GM23338 (cell line): ENCODE data around the gene NXN. TPM values are rescaled to one million over a fixed set of nuclear protein-coding genes. Genes with fewer than 3 reads are reported as not detected.
"Not testable (repeated sequence)": the region's sequence is repeated elsewhere in the genome, so short reads cannot be mapped to it uniquely, and the experiment has no call there.

Experiments
- ATAC-seq: fragments of 200-7000 bp; cut with Tn5 transposase; 3 replicates; pipeline ENCODE4 v1.9.1; 2020
- DNase-seq: peaks from one replicate; pipeline ENCODE4 v3.0.0-alpha.2; 2015; ENCODE audit warnings: low spot score
- H2AFZ ChIP-seq: fragments of 200-600 bp; sonication (generic); 2 replicates; pipeline ENCODE4 v1.8.0; 2016; ENCODE audit warnings: antibody characterized with exemption, mild to moderate bottlenecking, moderate library complexity
- H3F3A ChIP-seq: fragments of 200-600 bp; sonication (generic); replicated peaks from 2 replicates; pipeline ENCODE4 v1.8.0; 2017; ENCODE audit warnings: antibody characterized with exemption, mixed run types, low read depth
- H3K27ac ChIP-seq: fragments of 200-600 bp; sonication (generic); 2 replicates; pipeline ENCODE4 v1.6.1; 2016; ENCODE audit warnings: low read depth
- H3K27me3 ChIP-seq: fragments of 200-600 bp; sonication (generic); 2 replicates; pipeline ENCODE4 v1.8.0; 2016; ENCODE audit warnings: mild to moderate bottlenecking, mixed run types, moderate library complexity; ENCODE audit not compliant: insufficient read depth
- H3K36me3 ChIP-seq: fragments of 200-600 bp; sonication (generic); 2 replicates; pipeline ENCODE4 v1.8.0; 2016; ENCODE audit warnings: mild to moderate bottlenecking; ENCODE audit not compliant: insufficient read depth
- H3K4me1 ChIP-seq: fragments of 200-600 bp; sonication (generic); 2 replicates; pipeline ENCODE4 v1.8.0; 2016; ENCODE audit warnings: mild to moderate bottlenecking, moderate library complexity; ENCODE audit not compliant: insufficient read depth
- H3K4me2 ChIP-seq: fragments of 200-600 bp; sonication (generic); 2 replicates; pipeline ENCODE4 v1.7.1; 2017; ENCODE audit warnings: mixed run types
- H3K4me3 ChIP-seq: fragments of 200-600 bp; sonication (generic); 2 replicates; pipeline ENCODE4 v1.6.1; 2016; ENCODE audit warnings: mixed run types
- H3K79me2 ChIP-seq: fragments of 200-600 bp; sonication (generic); replicated peaks from 2 replicates; pipeline ENCODE4 v1.8.0; 2017; ENCODE audit warnings: mild to moderate bottlenecking; ENCODE audit not compliant: insufficient read depth
- H3K9me2 ChIP-seq: fragments of 200-600 bp; sonication (generic); 2 replicates; pipeline ENCODE4 v1.8.0; 2017; ENCODE audit not compliant: insufficient read depth
- H4K20me1 ChIP-seq: fragments of 200-600 bp; sonication (generic); replicated peaks from 2 replicates; pipeline ENCODE4 v1.8.0; 2017; ENCODE audit warnings: mild to moderate bottlenecking; ENCODE audit not compliant: insufficient read depth
- H3K27ac Mint-ChIP-seq: 2 replicates; pipeline ENCODE4 v1.8.0; 2020; ENCODE audit warnings: inconsistent platforms, mild to moderate bottlenecking, moderate library complexity, mixed read lengths
- H3K27me3 Mint-ChIP-seq: 3 replicates; pipeline ENCODE4 v1.8.0; 2022; ENCODE audit warnings: low read depth, mild to moderate bottlenecking, moderate library complexity, mixed read lengths, inconsistent platforms; ENCODE audit not compliant: insufficient read depth, poor library complexity
- H3K36me3 Mint-ChIP-seq: 3 replicates; pipeline ENCODE4 v1.8.0; 2021; ENCODE audit warnings: low read depth, mild to moderate bottlenecking, inconsistent platforms, moderate library complexity, mixed read lengths
- H3K4me1 Mint-ChIP-seq: 3 replicates; pipeline ENCODE4 v1.8.0; 2020; ENCODE audit warnings: mild to moderate bottlenecking, inconsistent platforms, mixed read lengths
- H3K4me3 Mint-ChIP-seq: 3 replicates; pipeline ENCODE4 v1.8.0; 2021; ENCODE audit warnings: moderate library complexity, mild to moderate bottlenecking, inconsistent platforms, mixed read lengths
- H3K9me3 Mint-ChIP-seq: 3 replicates; pipeline ENCODE4 v1.8.0; 2020; ENCODE audit warnings: moderate library complexity, mild to moderate bottlenecking, inconsistent platforms, mixed read lengths
- CREB1 ChIP-seq: fragments of 250-450 bp; sonication (Bioruptor Pico); IDR thresholded peaks from 2 replicates; pipeline ENCODE4 v1.5.0; 2020; ENCODE audit warnings: low read depth, mild to moderate bottlenecking, moderate library complexity
- CTCF ChIP-seq, 2 experiments: fragments of 200-600 bp in 1 of 2; sonication (generic) in 1 of 2; conservative IDR thresholded peaks; 2 replicates each; pipeline versions ENCODE4 v1.5.1 to v1.6.1; 2016 to 2017; ENCODE audit warnings: antibody characterized with exemption in 2 of 2, low read depth in 2 of 2, mild to moderate bottlenecking in 2 of 2, moderate library complexity in 1 of 2
- JUNB ChIP-seq: IDR thresholded peaks from one replicate; pipeline ENCODE4 v1.6.1; 2016; ENCODE audit warnings: antibody characterized with exemption; ENCODE audit not compliant: unreplicated experiment
- NANOG ChIP-seq: IDR thresholded peaks from 2 replicates; pipeline ENCODE4 v1.6.1; 2016; ENCODE audit warnings: antibody characterized with exemption, borderline replicate concordance
- POLR2AphosphoS5 ChIP-seq: IDR thresholded peaks from 2 replicates; pipeline ENCODE4 v1.6.1; 2016; ENCODE audit warnings: antibody characterized with exemption, low read depth
- STAT1 ChIP-seq: IDR thresholded peaks from one replicate; pipeline ENCODE4 v1.6.1; 2016; ENCODE audit warnings: antibody characterized with exemption; ENCODE audit not compliant: unreplicated experiment
- ZNF331 ChIP-seq: fragments of 250-450 bp; sonication (Bioruptor Pico); IDR thresholded peaks from 2 replicates; pipeline ENCODE4 v1.5.0; 2020; ENCODE audit warnings: low read depth, mild to moderate bottlenecking, moderate library complexity
- polyA plus RNA-seq: library from polyadenylated mRNA; unstranded; fragments of >200 nt; fragmentation: Nextera tagmentation; extraction: Ambion mirVana; gene quantifications from 2 replicates; pipeline ENCODE4 v1.2.1, GENCODE V29; 2016
- total RNA-seq: library from RNA; depleted of rRNA; stranded (reverse); fragments of >200 nt; shearing (Covaris generic); gene quantifications from 2 replicates; pipeline ENCODE4 v1.2.3, GENCODE V29; 2014
- TF ChIP-seq, protein P1 (sequence below): fragments of 250-450 bp; sonication (Bioruptor Pico); IDR thresholded peaks from 2 replicates; pipeline ENCODE4 v1.5.0; 2020; ENCODE audit warnings: mild to moderate bottlenecking, moderate library complexity

NXN gene
- total and polyA plus RNA-seq, 2 experiments from 2014 or later: 31.8 to 105 TPM

GRCh38 chr17:996554-997344, 17.2 kb upstream of the NXN start, which contains the start of gene TIMM22 (continued):
- TF ChIP-seq, protein P1, sequence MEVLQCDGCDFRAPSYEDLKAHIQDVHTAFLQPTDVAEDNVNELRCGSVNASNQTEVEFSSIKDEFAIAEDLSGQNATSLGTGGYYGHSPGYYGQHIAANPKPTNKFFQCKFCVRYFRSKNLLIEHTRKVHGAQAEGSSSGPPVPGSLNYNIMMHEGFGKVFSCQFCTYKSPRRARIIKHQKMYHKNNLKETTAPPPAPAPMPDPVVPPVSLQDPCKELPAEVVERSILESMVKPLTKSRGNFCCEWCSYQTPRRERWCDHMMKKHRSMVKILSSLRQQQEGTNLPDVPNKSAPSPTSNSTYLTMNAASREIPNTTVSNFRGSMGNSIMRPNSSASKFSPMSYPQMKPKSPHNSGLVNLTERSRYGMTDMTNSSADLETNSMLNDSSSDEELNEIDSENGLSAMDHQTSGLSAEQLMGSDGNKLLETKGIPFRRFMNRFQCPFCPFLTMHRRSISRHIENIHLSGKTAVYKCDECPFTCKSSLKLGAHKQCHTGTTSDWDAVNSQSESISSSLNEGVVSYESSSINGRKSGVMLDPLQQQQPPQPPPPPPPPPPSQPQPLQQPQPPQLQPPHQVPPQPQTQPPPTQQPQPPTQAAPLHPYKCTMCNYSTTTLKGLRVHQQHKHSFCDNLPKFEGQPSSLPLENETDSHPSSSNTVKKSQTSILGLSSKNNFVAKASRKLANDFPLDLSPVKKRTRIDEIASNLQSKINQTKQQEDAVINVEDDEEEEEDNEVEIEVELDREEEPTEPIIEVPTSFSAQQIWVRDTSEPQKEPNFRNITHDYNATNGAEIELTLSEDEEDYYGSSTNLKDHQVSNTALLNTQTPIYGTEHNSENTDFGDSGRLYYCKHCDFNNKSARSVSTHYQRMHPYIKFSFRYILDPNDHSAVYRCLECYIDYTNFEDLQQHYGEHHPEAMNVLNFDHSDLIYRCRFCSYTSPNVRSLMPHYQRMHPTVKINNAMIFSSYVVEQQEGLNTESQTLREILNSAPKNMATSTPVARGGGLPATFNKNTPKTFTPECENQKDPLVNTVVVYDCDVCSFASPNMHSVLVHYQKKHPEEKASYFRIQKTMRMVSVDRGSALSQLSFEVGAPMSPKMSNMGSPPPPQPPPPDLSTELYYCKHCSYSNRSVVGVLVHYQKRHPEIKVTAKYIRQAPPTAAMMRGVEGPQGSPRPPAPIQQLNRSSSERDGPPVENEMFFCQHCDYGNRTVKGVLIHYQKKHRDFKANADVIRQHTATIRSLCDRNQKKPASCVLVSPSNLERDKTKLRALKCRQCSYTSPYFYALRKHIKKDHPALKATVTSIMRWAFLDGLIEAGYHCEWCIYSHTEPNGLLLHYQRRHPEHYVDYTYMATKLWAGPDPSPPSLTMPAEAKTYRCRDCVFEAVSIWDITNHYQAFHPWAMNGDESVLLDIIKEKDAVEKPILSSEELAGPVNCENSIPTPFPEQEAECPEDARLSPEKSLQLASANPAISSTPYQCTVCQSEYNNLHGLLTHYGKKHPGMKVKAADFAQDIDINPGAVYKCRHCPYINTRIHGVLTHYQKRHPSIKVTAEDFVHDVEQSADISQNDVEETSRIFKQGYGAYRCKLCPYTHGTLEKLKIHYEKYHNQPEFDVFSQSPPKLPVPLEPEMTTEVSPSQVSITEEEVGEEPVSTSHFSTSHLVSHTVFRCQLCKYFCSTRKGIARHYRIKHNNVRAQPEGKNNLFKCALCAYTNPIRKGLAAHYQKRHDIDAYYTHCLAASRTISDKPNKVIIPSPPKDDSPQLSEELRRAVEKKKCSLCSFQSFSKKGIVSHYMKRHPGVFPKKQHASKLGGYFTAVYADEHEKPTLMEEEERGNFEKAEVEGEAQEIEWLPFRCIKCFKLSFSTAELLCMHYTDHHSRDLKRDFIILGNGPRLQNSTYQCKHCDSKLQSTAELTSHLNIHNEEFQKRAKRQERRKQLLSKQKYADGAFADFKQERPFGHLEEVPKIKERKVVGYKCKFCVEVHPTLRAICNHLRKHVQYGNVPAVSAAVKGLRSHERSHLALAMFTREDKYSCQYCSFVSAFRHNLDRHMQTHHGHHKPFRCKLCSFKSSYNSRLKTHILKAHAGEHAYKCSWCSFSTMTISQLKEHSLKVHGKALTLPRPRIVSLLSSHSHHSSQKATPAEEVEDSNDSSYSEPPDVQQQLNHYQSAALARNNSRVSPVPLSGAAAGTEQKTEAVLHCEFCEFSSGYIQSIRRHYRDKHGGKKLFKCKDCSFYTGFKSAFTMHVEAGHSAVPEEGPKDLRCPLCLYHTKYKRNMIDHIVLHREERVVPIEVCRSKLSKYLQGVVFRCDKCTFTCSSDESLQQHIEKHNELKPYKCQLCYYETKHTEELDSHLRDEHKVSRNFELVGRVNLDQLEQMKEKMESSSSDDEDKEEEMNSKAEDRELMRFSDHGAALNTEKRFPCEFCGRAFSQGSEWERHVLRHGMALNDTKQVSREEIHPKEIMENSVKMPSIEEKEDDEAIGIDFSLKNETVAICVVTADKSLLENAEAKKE: no peak
- TF ChIP-seq CREB1 (CRISPR knock-in tag): peak; percentile 94

DNA sequence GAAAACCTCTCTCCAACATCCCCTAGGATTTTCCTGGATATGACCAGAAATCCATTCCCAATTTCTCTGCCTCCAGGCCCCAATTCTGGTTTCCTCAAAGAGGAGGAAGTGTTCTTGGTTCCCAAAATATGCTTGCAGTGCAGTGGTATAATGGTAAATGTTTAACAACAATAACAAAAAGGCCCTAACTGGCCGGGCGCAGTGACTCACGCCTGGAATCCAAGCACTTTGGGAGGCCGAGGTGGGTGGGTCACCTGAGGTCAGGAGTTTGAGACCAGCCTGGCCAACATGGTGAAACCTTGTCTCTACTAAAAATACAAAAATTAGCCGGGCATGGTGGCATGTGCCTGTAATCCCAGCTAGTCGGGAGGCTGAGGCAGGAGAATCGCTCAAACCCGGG, 15.7 kb upstream of the NXN start:
- H3K27ac Mint-ChIP-seq, H3K4me1 ChIP-seq, ATAC-seq, H3K4me3 Mint-ChIP-seq, H4K20me1 ChIP-seq, H2AFZ ChIP-seq, H3K27me3 Mint-ChIP-seq, H3F3A ChIP-seq, H3K27ac ChIP-seq, H3K9me2 ChIP-seq, H3K4me2 ChIP-seq, H3K4me3 ChIP-seq, H3K36me3 ChIP-seq, DNase-seq, H3K27me3 ChIP-seq, H3K4me1 Mint-ChIP-seq: not testable (repeated sequence)
- peaks cover 30% of the 10 kb centered on the region for H3K9me3 Mint-ChIP-seq
- peaks cover 15% of the 10 kb centered on the region for H3K36me3 Mint-ChIP-seq
- peaks cover 18% of the 10 kb centered on the region for H3K79me2 ChIP-seq

DNA sequence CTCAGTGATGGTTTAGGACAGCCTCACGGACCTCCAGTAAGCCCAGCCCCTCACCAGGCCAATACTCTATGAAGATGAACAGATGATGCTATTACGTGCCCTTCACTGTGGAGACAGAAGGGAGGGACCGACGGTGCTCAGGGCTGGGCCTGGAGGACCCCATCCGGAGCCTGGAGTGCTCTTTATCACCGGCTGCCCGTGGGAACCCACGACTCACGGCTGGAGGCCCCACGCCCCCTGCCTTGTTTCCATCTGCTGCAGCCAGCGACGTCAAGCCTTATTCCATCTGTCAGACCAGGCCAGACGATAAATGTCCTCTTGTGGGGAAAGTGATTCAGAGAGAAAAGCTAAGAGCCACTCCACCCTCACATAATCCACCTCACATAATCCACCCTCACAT, 13.4 kb upstream of the NXN start:
- Histone ChIP-seq H3K27ac (no peak overlapping the region), H3K36me3 (no peaks in the 10 kb centered on the region), H3K9me2 (no peaks in the 10 kb centered on the region), H3K4me2 (no peak overlapping the region), H3K27me3 (peaks cover 7% of the 10 kb centered on the region; the same call in 1 of the 2 replicates), H3K4me1 (peaks cover 3% of the 10 kb centered on the region), H4K20me1 (peaks cover 3% of the 10 kb centered on the region; the same call in 1 of the 2 replicates), H2AFZ (no peak overlapping the region), H3F3A (no peaks in the 10 kb centered on the region), H3K4me3 (no peak overlapping the region), H3K79me2 (peaks cover 9% of the 10 kb centered on the region)
- no peak overlapping the region for H3K4me3 Mint-ChIP-seq
- H3K36me3 Mint-ChIP-seq: peaks cover 5% of the 10 kb centered on the region
- DNase-seq (no peak), ATAC-seq (no peak)
- H3K27ac Mint-ChIP-seq: no peak overlapping the region
- peaks cover 3% of the 10 kb centered on the region for H3K4me1 Mint-ChIP-seq
- peaks cover 8% of the 10 kb centered on the region for H3K27me3 Mint-ChIP-seq
- H3K9me3 Mint-ChIP-seq: peaks cover 30% of the 10 kb centered on the region
- TF ChIP-seq STAT1 (no peak), CTCF (conservative IDR thresholded peaks at IDR 0.05; ENCODE audit: low read depth in 2 of 2) (no peak), JUNB (no peak), POLR2AphosphoS5 (no peak), NANOG (no peak), ZNF331 (CRISPR knock-in tag) (no peak)
